ENCODE measurements around the gene SCAMP1. TPM values are rescaled to one million over a fixed set of nuclear protein-coding genes. Genes with fewer than 3 reads are reported as not detected.

SCAMP1 gene
- polyA plus RNA-seq, 3 donors, result 5.4 to 52.4 (median 47.8) TPM

DNA sequence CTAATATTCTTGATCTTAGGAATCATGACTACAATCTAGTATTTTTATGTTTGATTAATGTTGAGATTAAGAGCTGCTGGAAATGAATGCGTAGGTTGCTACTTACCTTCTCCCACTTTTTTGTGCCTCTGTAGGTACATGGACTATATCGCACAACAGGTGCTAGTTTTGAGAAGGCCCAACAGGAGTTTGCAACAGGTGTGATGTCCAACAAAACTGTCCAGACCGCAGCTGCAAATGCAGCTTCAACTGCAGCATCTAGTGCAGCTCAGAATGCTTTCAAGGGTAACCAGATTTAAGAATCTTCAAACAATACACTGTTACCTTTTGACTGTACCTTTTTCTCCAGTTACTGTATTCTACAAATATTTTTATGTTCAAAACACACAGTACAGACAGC lies 115.0 kb downstream of the SCAMP1 start:
- 100% methylated on average over 2 of the region's 3 CpGs for WGBS (ENCODE audit: insufficient coverage)
- H3K27ac Mint-ChIP-seq, result no peak overlapping the region
- H3K36me3 ChIP-seq (replicated peaks in 1 of 2; ENCODE audit: control insufficient read depth in 1 of 2, insufficient read depth in 2 of 2, low read length in 2 of 2), result peaks cover 4 to 10% of the 10 kb centered on the region in 2 donors

DNA sequence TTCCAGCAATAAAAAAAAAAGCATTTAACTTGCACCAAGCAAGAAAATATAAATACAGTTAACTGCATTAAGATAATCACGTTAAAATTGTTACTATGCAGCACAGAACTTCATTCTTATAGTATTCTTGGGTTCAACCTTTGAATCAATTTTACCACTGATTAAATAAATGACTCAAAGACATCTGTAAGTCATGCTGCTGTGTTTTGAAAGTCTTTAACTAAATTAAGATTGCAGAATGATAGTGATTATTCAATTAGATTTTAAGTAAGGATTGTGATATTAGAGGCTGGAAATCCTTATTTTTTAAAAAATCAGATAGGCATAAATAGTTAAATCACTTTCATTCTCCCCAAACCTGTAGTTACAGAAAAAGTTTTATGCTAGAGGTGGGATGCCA lies 116.4 kb downstream of the SCAMP1 start:
- H3K36me3 ChIP-seq (replicated peaks in 1 of 2; ENCODE audit: control insufficient read depth in 1 of 2, insufficient read depth in 2 of 2, low read length in 2 of 2), result peaks cover 4 to 10% of the 10 kb centered on the region in 2 donors
- Mint-ChIP-seq H3K27ac (no peak overlapping the region), H3K4me3 (no peak overlapping the region), H3K4me1 (peaks cover 6% of the 10 kb centered on the region), H3K36me3 (peaks cover 5 to 14% of the 10 kb centered on the region in 2 donors), H3K9me3 (no peaks in the 10 kb centered on the region), H3K27me3 (ENCODE audit: low read depth in 3 of 3) (no peaks in the 10 kb centered on the region)
- H3K9ac ChIP-seq (ENCODE audit: insufficient read depth, low read length, poor library complexity, severe bottlenecking), result no peak overlapping the region
- DNase-seq, result no peak
- H3K4me2 ChIP-seq (replicated peaks; ENCODE audit: extremely low read depth, low read length, poor library complexity, severe bottlenecking), result no peak overlapping the region
- TF ChIP-seq, protein P1, sequence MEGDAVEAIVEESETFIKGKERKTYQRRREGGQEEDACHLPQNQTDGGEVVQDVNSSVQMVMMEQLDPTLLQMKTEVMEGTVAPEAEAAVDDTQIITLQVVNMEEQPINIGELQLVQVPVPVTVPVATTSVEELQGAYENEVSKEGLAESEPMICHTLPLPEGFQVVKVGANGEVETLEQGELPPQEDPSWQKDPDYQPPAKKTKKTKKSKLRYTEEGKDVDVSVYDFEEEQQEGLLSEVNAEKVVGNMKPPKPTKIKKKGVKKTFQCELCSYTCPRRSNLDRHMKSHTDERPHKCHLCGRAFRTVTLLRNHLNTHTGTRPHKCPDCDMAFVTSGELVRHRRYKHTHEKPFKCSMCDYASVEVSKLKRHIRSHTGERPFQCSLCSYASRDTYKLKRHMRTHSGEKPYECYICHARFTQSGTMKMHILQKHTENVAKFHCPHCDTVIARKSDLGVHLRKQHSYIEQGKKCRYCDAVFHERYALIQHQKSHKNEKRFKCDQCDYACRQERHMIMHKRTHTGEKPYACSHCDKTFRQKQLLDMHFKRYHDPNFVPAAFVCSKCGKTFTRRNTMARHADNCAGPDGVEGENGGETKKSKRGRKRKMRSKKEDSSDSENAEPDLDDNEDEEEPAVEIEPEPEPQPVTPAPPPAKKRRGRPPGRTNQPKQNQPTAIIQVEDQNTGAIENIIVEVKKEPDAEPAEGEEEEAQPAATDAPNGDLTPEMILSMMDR (IDR thresholded peaks at IDR 0.05), result no peak
- intact Hi-C loops (cut with micrococcal nuclease), result no loop called here
- H3K9me3 ChIP-seq (replicated peaks in 1 of 2; ENCODE audit: control insufficient read depth in 1 of 2, insufficient read depth in 1 of 2, low read length in 2 of 2), result no peaks in the 10 kb centered on the region
- H3K79me2 ChIP-seq (ENCODE audit: insufficient read depth, low read length), result no peaks in the 10 kb centered on the region
- H2AFZ ChIP-seq (ENCODE audit: insufficient read depth, low read depth, low read length, poor library complexity, severe bottlenecking), result no peak overlapping the region
- H3K4me3 ChIP-seq (replicated peaks in 1 of 3; ENCODE audit: low read depth in 2 of 3, low read length in 3 of 3), result no peak overlapping the region
- no peaks in the 10 kb centered on the region for H3K4me1 ChIP-seq (ENCODE audit: control insufficient read depth in 1 of 2, insufficient read depth in 2 of 2, low read length in 2 of 2)
- H3K27me3 ChIP-seq (ENCODE audit: control insufficient read depth in 2 of 2, insufficient read depth in 2 of 2, low read length in 2 of 2), result no peaks in the 10 kb centered on the region
- H3K27ac ChIP-seq (ENCODE audit: low read depth in 1 of 2, low read length in 2 of 2), result no peak overlapping the region
- WGBS (ENCODE audit: insufficient coverage), result no CpG with 5 or more reads among the region's 1 CpG
- H4K20me1 ChIP-seq (ENCODE audit: insufficient read depth, low read length), result no peaks in the 10 kb centered on the region

More for the DNA sequence above, 115.0 kb downstream of the SCAMP1 start:
- Histone ChIP-seq H3K4me1 (ENCODE audit: control insufficient read depth in 1 of 2, insufficient read depth in 2 of 2, low read length in 2 of 2) (no peaks in the 10 kb centered on the region), H2AFZ (ENCODE audit: insufficient read depth, low read depth, low read length, poor library complexity, severe bottlenecking) (no peak overlapping the region), H3K9ac (ENCODE audit: insufficient read depth, low read length, poor library complexity, severe bottlenecking) (no peak overlapping the region), H3K27ac (ENCODE audit: low read depth in 1 of 2, low read length in 2 of 2) (no peak overlapping the region), H3K4me3 (replicated peaks in 1 of 3; ENCODE audit: low read depth in 2 of 3, low read length in 3 of 3) (no peak overlapping the region), H3K9me3 (replicated peaks in 1 of 2; ENCODE audit: control insufficient read depth in 1 of 2, insufficient read depth in 1 of 2, low read length in 2 of 2) (no peaks in the 10 kb centered on the region), H3K27me3 (ENCODE audit: control insufficient read depth in 2 of 2, insufficient read depth in 2 of 2, low read length in 2 of 2) (no peaks in the 10 kb centered on the region), H3K4me2 (replicated peaks; ENCODE audit: extremely low read depth, low read length, poor library complexity, severe bottlenecking) (no peak overlapping the region), H3K79me2 (ENCODE audit: insufficient read depth, low read length) (no peaks in the 10 kb centered on the region), H4K20me1 (ENCODE audit: insufficient read depth, low read length) (no peaks in the 10 kb centered on the region)
- no peak overlapping the region for H3K4me3 Mint-ChIP-seq
- peaks cover 5 to 14% of the 10 kb centered on the region in 2 donors for H3K36me3 Mint-ChIP-seq
- H3K4me1 Mint-ChIP-seq, result peaks cover 6% of the 10 kb centered on the region
- no peaks in the 10 kb centered on the region for H3K27me3 Mint-ChIP-seq (ENCODE audit: low read depth in 3 of 3)
- TF ChIP-seq, protein P1 (IDR thresholded peaks at IDR 0.05), result no peak
- H3K9me3 Mint-ChIP-seq, result no peaks in the 10 kb centered on the region
- intact Hi-C loops (cut with micrococcal nuclease), result no loop called here
- no peak for DNase-seq

Measured in CD14-positive monocyte (primary cell).